CD4-positive, alpha-beta T cell treated with Interleukin-12 subunit alpha and Interleukin-12 subunit beta, for 1 hour (primary cell): ENCODE results near the gene SYNCRIP.
"Not testable (repeated sequence)": the region's sequence is repeated elsewhere in the genome, so short reads cannot be mapped to it uniquely, and the experiment has no call there.

Experiments
- DNase-seq: peaks from one replicate; pipeline ENCODE4 v3.0.0-alpha.2; 2020

SYNCRIP gene

DNA sequence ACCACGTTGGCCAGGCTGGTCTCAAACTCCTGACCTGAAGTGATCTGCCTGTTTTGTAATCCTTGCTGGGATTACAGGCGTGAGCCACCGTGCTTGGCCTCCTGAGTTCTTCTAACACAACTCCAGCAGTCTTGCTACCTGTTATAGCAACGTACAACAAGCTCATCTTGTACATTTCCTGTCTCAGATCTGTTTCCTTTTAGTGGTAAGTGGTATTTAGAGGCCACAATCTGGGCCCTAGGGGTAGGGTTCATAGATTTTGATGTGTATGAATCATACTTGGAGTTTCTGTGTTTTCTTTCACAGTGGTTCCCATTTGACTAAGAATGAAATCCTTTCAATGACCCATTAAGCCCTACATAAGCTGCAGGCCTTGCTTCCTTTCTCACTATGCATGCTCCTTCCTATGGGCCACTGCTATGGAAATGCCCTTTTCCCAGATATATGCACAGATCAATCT is 27.1 kb upstream of the SYNCRIP start:
- DNase-seq: peak; percentile 75

DNA sequence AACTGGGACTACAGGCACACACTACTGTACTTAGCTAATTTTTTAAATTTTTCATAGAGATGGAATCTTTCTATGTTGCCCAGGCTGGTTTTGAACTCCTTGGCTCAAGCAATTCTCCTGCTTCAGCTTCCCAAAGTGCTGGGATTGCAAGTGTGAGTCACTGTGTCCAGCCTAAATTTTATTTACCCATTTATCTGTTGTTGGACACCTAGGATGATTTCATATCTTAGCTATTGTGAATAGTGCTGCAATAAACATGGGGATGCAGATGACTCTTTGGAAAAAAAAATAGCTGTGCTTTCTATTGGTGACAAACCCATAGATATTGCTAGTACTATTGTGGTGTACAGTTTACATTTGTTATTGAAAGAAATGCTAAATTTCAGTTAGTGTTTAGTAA is 19.6 kb upstream of the SYNCRIP start:
- no peak for DNase-seq

DNA sequence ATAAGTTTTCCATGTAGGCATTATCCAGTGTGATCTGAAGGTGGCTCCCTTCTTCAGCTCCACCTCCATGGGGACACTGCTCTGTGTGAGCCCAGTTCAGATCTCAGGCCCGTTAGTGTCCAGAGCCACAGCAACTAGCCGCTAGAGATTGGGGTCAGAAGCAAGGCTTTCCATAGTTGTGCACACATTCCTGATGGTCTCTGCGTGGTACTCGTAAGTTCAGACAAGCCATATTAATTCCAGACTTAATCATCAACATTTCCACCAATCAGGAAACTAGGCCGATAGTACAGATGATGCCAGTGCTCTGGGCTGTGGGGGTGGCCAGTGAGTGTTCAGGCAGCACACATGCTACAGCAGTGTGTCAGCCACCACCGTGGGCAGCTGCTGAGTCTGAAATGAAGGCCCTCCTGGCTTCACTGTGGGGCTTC is 17.5 kb upstream of the SYNCRIP start:
- no peak for DNase-seq

DNA sequence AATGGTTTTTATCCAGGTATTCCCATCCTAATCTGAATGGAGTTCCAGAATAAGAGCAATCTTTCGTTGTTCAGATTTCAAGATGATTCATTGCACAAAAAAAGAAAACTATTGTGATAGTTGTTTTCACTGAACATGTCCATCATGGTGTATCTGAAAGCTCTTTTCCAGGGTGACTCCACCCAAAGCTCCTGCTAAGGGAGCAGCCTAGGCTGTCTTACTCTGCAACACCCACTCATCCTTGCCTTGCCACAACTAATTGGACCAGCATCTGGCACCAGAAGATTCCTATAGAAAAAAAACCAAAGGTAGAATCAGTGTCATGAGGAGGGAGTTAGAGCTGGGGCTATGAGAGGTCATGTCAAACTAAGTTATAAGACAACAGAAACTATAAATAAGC is 7.9 kb upstream of the SYNCRIP start:
- no peak for DNase-seq

DNA sequence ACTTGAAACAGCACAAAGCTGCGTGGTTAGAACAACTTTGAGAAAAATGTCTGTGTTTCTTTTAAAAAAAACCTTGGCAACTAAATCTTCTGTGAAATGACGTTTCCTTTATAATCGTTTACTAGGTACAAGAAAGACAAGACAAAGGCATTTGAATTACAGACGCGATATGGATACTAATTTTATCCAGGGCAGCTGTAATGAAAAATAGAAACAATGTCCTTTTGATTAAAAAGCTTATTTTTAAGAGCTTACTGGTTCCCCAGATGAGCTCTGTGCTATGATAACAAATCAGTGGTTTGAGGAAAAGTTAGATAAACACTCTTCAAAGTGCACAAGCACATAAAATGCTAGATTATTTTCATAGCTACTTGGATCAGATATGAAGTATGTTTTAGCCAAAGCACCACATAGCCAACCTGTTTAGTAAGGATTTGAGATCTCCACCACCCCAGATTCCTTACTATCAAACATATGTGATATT is 1.6 kb upstream of the SYNCRIP start:
- DNase-seq: no peak

DNA sequence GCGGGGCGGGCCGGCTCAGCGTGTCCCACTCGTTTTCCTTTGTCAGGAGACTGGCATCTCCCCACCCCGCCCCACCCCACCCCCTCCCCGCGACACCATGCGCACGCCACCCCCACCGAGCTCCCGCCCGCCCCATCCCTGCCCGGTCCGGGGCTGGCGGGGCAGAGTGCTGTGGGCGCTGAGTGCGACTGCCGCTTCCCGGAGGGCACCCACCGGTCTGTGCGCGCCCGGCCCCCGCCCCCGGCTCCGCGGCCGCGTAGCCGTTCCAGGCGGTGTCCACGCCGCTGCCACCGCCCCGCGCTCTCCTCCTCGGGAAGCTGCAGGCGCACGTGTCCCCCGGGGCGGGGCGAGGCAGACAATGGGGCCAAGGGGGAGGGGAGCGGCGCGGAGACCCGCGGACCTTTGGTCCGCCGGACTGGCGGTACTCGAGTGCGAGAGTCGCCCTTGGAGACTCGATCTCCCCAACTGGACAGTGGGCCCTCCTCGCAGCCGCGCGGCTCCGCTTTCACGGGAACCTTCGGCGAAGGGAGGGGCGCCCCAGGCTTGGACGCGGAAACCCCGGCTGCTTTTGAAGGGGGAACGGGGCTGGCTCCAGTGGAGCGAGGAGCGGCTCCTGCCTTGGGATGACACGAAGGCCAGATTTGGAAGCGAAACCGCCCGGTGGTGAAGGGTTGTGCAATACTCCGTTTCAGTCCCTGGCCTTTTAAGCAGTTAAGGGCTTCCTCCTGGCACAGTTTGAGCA is 1.0 kb upstream of the SYNCRIP start:
- peak; percentile 66 for DNase-seq

DNA sequence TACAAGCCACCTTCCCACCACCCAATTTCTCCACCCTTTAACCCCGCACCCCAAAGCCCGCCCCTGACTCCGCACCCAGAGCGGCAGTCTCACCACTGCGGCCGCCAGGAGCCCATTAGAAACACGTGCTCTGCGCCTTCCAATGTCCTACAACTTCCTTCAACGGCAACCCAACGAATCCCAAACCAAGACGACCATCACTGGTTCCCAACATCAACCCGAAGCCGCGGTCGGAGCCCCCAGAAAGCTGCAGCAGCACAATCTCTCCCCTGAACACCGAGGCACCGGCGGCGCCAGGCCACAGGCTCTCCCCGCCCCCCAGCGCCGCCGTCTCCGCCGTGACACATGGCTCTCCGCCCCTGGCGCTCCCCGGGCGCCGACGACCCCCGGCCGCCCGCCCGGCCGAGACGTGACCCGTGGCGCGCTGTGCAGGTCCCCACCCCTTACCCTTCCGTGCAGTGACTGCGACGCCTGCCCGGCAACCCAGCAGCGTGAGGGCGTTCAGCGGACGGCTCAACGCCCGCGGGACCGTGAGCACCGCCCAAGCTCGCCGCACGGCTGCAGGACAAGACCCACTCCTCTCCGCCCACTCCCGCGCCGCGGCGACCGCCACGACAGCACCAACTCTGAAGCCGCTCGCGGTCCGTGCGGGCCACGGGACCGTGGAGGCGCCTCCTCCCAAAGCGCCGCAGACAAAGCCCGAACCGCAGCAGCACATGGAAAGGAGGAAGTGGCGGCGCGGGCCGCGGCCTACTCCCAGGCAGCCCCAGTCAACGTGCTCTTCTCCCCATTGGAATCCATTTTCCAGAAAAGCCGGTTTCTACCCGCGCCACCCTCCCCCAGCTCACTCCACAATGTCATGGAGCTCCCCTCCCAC is 551 bp downstream of the SYNCRIP start:
- DNase-seq: peak; percentile 55

DNA sequence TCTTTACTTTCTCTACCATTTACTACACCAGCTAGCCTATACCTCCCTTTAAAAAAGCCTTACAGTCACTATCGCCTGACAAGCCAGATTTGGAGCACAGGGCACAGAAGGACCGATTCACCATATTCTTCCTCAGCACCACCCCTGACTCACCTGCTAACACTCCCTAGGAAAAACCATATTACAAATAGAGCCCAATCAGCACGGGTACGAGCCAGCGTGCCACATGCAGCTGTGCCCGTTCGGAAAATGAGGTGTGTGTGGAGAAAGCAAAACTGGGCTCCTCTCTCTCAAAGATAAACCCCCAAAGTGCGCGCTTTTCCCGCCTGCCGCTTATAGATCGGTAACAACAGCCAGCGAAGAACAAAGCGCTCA is 1.2 kb downstream of the SYNCRIP start:
- no peak for DNase-seq

DNA sequence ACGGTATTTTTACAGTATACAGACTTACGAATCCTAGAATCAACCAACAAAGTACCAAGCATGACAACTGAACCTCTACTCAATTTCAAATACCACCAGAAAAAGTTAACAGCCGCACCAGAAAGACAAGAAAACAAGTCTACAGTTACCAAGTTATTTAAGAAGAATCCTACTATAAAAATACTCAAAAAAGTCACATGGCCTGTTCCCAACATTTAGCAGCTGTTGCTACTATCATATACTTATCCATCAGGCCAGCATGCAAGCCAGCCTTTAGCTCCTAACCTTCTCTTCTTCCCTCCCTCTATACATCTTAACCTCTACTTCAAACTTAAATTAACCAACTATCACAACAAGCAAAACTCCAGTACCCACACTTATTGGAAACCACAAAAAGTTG is 1.9 kb downstream of the SYNCRIP start:
- no peak for DNase-seq

DNA sequence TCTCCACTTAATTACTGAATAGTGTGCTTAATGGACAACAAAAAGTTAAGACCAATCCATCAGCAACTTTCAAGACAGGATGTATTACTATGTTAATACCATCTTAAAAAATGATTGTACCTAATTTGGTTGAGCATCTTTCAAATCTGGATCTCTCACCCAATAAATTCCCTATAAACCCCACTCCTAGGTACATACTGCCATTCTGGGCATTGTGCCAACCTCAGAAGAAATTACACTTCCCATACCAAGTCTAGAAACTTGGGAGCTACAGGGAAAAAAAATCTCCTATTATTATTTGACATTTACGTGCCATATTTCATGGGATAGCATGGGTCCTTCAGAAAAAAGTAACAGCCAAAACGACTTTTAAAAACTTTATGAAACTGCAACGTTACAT is 5.1 kb downstream of the SYNCRIP start:
- no peak for DNase-seq

DNA sequence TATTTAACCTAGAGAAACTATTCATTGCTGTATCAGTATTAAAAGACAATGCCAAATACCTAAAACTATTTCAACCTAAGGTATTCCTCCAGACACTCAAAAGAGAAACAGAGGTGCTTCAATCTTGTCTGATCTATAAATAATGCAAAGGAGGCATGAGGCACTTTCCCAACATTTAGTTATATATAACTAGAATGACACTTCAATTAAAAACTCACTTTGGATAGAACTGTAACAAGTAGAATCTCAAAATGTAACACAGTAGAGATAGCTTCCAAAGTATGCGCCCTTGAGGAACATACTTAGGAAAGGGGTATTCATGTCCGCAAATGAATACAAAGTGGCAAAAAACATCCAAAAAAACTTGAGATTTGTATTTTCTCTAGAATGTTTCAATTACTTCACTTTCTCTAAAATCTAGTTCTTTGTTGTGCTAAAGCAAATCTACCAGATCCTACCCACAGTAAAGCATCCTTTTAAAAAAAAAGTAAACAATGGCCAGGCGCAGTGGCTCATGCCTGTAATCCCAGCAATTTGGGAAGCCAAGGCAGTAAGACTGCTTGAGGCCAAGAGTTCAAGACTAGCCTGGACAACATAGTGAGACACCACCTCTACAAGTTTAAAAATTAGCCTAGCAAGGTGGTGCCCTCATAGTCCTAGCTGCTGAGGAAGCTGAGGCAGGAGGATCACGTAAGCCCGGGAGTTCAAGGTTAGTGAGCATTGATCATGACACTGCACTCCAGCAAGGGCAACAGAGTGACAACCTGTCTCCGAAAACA is 10.3 kb downstream of the SYNCRIP start:
- no peak for DNase-seq

DNA sequence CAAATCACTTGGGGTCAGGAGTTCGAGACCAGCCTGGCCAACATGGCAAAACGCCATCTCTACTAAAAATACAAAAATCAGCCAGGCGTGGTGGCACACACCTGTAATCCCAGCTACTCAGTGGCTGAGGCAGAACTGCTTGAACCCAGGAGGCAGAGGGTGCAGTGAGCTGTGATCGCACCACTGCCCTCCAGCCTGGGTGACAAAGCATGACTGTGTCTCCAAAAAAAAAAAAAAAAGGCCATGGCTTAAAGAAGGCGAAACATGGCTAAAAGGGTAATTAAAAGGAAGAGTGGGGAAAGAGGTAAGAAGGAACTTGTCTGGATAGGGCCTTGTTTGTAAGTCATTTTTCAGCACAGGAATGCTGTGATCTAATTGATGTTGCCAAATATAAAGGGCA is 11.6 kb downstream of the SYNCRIP start:
- not testable (repeated sequence) for DNase-seq

DNA sequence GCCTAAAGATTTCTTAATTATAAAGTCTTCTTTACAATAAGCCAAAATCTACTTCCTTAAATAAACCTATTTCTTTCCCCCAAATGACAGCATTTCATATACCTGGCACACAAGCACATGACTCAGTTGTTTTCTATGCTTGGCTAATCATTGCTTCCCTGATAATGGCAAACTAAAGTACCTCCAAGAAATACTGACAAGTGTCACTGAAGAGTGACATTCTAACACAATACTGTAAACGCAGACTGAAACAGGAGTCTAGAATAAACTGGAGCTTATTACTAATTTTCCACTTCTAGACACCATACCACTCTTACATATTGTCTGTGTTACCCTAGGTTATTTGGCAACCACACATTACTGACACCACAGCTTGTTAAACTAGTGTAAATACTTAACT is 14.3 kb downstream of the SYNCRIP start:
- DNase-seq: no peak

DNA sequence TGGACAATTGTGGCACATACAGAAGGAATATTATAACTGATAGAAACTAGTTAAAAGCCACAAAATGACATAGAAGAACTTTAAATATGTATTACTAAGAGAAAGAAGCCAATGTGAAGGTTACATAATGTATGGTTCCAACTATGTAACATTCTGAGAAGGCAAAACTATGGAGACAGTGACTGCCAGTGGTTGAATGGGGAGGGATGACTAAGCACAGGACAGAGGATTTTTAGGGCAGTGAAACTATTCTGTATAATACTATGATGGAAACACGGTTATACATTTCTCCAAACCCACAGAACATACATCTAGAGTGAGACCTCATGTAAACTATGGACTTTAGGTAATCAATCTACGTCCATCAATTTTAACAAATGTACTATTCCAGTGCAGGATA is 22.4 kb downstream of the SYNCRIP start:
- no peak for DNase-seq

DNA sequence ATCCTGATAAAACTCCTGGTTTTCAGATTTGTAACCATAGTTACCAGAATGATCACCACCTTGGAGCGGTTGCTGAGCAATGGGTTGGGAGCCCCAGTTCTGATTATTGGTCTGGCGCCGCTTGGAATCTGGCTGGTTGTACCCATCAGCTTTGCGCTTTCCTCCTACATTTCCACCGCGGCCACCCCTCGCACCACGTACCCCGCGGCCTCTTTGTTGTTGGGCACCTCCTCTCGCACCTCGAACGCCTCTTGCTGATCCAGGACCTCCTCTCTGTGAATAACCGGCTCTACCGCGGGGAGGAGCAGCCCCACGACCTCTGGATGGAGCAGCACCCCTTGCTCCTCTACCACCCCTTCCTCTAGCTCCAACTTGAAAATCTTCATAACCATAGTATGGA is 27.9 kb downstream of the SYNCRIP start:
- no peak for DNase-seq

DNA sequence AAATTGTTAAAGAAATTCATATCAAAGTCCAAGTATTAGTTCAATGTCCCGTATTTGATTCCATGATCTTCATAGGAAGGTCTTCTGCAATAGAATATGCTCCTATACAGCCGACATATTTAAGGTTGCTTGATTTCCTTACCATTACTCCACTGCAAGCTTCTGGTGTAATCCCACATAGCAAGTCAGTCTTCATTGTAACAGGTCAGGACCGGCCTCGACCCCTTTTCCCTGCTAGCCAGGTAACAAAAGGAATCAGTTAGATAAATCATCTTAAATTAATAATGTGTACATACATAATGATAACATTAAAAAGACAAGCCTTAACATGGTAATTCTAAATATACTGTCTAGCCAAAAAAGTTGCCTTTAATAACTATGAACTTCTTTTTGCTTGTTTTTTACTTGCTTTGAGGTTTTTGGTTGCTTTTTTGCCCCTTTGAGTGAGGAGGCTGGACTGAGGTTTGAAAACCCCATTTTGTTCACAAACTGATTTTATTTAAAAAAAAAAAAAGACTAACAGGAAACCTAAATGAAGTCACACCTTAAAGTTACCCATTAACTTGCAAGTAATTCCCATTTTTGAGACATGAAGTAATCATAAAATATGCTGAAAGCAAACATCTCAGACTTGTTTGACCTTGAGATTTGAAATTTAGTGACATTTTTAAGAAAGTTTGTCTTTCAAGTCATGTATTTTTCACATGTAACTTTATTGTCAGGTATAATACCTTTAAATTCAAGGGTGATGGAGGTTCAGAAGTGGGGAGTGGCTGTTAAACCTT is 29.8 kb downstream of the SYNCRIP start:
- no peak for DNase-seq

DNA sequence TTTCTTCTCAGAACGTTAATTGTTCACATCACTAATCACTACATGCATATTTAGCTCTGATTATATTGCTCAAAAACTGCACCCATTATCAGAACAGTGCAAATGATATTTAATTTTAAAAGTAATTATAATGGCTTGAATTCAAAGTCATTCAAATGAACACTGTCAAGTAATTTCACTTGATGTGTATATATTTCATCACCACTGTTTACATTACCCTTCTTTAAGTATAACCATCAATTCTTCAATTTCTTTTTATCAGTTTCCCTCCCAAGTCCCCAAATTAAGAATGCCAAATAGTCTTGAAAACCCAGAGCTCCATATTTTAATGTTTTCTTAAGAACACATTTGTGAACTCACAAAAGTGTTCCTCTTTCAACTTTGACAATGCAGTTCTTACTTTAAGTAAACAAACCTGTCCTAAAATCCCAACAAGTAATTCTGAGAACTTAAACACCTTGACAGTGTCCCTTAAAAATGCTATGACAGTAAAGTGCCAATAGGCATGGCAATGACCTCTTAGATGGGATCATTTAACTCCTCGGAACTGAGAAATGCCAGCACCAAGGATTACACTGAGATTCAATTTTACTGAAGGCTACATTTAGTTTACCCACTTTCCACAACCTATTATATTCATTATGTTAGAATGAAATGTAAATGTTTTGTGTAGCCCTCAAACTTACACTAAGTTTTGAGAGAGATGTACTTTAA is 32.3 kb downstream of the SYNCRIP start:
- DNase-seq: no peak

DNA sequence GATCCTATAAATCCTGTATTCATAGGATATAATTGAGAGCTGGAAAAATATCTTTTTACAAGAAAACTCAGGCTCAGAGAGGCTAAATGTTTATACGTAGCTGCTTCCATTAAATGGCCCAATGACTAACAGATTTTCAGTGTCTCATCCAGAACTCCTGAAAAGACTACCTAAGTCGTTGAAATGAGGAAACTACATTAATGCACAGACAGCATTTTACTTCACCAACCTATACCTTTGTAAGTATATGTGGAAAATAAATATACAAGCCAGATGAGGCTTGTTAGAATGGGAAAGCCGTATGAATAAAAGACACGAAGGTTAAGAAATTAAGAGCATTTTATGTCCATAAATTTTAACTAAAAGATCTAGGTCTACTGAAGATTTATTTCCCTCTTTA is 40.6 kb downstream of the SYNCRIP start:
- no peak for DNase-seq

DNA sequence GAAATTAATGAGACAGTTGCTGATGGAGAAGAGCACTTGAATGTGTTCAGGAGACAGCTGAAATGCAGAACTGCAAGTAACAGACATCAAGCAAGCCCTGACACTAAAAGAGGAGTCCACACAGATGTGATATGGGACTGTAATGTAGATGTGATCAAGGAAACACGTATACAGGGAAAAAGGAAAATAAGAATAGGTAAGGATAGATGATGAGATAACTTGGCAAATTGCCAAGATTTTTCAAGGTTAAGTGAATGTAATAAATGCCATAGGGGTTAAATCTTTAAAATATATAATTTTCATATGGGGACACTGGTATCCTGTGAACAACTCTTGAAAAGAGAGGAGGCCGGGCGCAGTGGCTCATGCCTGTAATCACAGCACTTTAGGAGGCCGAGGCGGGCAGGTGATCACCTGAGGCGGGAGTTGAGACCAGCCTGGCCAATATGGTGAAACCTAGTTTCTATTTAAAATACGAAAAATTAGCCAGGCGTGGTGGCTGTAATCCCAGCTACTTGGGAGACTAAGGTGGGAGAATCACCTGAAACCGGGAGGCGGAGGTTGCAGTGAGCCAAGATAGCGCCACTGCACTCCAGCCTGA is 41.9 kb downstream of the SYNCRIP start:
- DNase-seq: no peak

DNA sequence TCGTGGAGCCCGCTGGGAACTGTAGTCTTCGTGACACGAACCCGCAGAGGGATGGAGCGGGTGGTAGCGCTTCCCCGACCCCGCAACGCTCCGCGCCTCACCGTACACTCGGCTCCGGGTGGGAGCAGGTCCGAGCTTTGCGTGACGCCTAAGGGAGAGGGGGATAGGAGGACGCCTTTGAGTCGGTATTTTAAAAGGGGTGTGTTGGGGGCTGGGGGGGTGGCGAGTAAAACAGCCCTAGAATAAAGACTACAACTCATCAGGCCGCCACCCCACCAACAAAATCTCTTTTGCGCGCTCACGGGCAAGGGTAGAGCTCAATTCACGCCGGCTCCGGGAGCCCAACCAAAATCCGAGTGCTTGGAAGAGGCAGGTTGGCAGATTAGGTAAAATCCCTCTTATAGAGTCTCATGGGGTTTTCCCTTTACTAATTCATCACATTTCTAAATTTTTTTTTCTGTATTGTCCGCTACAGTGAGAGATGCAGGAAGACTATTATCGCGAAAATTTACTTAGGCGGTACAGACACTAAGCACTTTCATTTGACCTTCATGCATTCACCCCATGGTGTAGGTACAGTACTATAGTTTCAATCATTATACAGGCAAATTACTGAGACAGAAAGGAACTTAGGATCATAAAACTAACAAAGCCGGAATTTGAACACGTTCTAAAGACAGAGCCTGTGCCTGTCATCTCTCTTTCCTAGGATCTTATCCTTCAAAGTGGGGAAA is 48.3 kb downstream of the SYNCRIP start:
- peak; percentile 53 for DNase-seq
